Ascending aorta (tissue), 2 donors: ENCODE data around the gene PFKL. TPM values are rescaled to one million over a fixed set of nuclear protein-coding genes. Genes with fewer than 3 reads are reported as not detected.

ENCODE experiments used
- DNase-seq, 2 donors: peaks; one replicate each; pipeline ENCODE4 v3.0.0-alpha.2; 2019; ENCODE audit warnings: low spot score in 2 of 2
- H3K27ac ChIP-seq, 2 donors: fragments of 200-600 bp; sonication (generic); one replicate each; pipeline ENCODE4 v1.5.1; 2016 to 2017; ENCODE audit warnings: mild to moderate bottlenecking in 1 of 2
- H3K27me3 ChIP-seq: fragments of 200-600 bp; sonication (generic); one replicate; pipeline ENCODE4 v1.5.1; 2017
- H3K36me3 ChIP-seq, 2 donors: fragments of 200-600 bp; sonication (generic); one replicate each; pipeline ENCODE4 v1.5.1; 2016
- H3K4me1 ChIP-seq, 2 donors: fragments of 200-600 bp; sonication (generic); one replicate each; pipeline ENCODE4 v1.5.1; 2016 to 2017; ENCODE audit warnings: mild to moderate bottlenecking in 1 of 2
- H3K4me3 ChIP-seq, 2 donors: fragments of 200-600 bp; sonication (generic); one replicate each; pipeline ENCODE4 v1.5.1; 2016 to 2017; ENCODE audit warnings: mild to moderate bottlenecking in 1 of 2
- H3K9me3 ChIP-seq, 2 donors: fragments of 200-600 bp; sonication (generic); one replicate each; pipeline ENCODE4 v1.5.1; 2016
- intact Hi-C: fragments of 100-400 bp; cut with DNase I; formaldehyde crosslinking; loops from one replicate; pipeline ENCODE4 v1.15.1; 2023
- total RNA-seq: library from RNA; depleted of rRNA; stranded (reverse); fragments of >200 nt; gene quantifications from one replicate; pipeline ENCODE4 v1.1.0, GENCODE V29; 2016
- TF ChIP-seq, protein P1 (sequence below), 3 experiments: fragments of 200-600 bp in 2 of 3; fragments of 450-650 bp in 1 of 3; sonication (generic) in 2 of 3; IDR thresholded peaks; one replicate each; pipeline ENCODE4 v1.5.1; 2016 to 2019; ENCODE audit warnings: antibody characterized with exemption in 3 of 3, mild to moderate bottlenecking in 1 of 3, moderate library complexity in 1 of 3

The PFKL gene
- total RNA-seq, 1 donor from 2014 or later: 153 TPM

DNA sequence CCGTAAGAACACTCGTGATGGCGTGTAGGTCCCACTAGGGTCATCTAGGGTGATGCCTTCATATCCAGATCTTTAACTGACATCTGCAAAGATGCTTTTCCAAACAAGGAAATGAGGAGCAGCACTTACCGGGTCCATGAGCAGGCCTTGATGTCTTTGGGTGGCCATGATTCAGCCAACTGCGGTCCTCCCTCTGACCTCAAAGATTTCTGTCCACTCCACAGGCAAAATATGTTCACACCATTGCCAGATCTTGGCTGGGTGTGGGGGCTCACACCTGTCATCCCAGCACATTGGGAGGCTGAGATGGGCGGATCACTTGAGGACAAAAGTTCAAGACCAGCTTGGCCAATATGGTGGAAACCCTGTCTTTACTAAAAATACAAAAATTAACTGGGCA lies 71.7 kb downstream of the PFKL start:
- intact Hi-C loops: no loop called here

DNA sequence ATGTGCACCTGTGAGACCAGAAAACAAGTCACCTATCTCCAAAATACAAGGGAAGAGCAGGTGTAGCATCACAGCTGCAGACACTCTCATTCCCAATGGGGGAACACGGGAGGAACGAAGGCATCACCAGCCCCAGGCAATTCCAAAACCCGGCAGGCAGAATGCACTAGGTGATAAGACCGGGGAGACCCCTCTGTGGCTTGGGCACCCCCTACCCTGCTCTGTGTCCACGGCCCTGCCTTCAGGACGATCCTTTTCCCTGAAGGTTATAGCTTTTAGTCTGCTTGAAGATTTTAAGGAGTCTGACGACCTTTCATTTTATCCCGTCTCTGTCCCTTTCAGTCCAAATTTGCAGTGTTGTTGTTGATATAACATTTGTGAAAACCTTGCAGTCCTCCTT lies 72.8 kb downstream of the PFKL start:
- Histone ChIP-seq H3K4me3 (no peak overlapping the region), H3K27ac (no peak overlapping the region), H3K27me3 (no peaks in the 10 kb centered on the region), H3K36me3 (no peaks in the 10 kb centered on the region), H3K9me3 (no peaks in the 10 kb centered on the region), H3K4me1 (no peaks in the 10 kb centered on the region)
- intact Hi-C loops: no loop called here
- DNase-seq: peak in 1 of 2 donors; percentile 31
- TF ChIP-seq, protein P1, sequence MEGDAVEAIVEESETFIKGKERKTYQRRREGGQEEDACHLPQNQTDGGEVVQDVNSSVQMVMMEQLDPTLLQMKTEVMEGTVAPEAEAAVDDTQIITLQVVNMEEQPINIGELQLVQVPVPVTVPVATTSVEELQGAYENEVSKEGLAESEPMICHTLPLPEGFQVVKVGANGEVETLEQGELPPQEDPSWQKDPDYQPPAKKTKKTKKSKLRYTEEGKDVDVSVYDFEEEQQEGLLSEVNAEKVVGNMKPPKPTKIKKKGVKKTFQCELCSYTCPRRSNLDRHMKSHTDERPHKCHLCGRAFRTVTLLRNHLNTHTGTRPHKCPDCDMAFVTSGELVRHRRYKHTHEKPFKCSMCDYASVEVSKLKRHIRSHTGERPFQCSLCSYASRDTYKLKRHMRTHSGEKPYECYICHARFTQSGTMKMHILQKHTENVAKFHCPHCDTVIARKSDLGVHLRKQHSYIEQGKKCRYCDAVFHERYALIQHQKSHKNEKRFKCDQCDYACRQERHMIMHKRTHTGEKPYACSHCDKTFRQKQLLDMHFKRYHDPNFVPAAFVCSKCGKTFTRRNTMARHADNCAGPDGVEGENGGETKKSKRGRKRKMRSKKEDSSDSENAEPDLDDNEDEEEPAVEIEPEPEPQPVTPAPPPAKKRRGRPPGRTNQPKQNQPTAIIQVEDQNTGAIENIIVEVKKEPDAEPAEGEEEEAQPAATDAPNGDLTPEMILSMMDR (IDR thresholded peaks at IDR 0.05): no peak

More for the DNA sequence above, 71.7 kb downstream of the PFKL start:
- Histone ChIP-seq H3K27ac (no peak overlapping the region), H3K27me3 (no peaks in the 10 kb centered on the region), H3K4me3 (no peak overlapping the region), H3K9me3 (no peaks in the 10 kb centered on the region), H3K4me1 (no peaks in the 10 kb centered on the region), H3K36me3 (no peaks in the 10 kb centered on the region)
- TF ChIP-seq, protein P1 (IDR thresholded peaks at IDR 0.05): no peak
- peak in 1 of 2 donors; percentile 13 for DNase-seq

DNA sequence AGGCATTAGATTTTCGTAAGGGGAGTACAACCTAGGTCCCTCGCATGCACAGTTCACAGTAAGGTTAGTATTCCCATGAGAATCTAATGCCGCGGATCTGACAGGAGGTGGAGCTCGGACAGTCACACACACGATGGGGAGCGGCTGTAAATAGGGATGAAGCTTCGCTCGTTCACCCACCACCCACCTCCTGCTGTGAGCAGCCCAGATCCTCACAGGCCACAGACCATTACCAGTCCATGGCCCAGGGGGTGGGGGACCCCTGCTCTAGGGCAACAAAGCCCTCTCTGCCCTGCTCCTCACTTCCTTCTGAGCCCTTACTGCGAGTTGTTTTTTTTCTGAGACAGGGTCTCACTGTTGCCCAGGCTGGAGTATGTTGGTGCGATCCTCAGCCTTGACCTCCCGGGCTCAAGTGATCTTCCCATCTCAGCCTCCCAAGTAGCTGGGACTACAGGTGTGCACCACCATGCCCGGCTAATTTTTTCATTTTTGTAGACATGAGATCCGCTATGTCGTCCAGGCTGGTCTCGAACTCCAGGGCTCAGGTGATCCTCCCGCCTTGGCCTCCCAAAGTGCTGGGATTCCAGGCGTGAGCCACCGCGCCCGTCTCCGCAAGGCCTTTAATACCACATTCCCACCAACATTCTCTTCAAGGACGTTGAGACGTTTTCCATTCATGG lies 74.9 kb downstream of the PFKL start:
- H3K27me3 ChIP-seq: no peaks in the 10 kb centered on the region
- no peaks in the 10 kb centered on the region for H3K36me3 ChIP-seq
- TF ChIP-seq, protein P1 (IDR thresholded peaks at IDR 0.05): no peak
- intact Hi-C loops: no loop called here
- no peaks in the 10 kb centered on the region for H3K9me3 ChIP-seq
- H3K4me3 ChIP-seq: no peak overlapping the region
- DNase-seq: peak in 1 of 2 donors; percentile 39
- H3K27ac ChIP-seq: no peak overlapping the region
- H3K4me1 ChIP-seq: no peaks in the 10 kb centered on the region

DNA sequence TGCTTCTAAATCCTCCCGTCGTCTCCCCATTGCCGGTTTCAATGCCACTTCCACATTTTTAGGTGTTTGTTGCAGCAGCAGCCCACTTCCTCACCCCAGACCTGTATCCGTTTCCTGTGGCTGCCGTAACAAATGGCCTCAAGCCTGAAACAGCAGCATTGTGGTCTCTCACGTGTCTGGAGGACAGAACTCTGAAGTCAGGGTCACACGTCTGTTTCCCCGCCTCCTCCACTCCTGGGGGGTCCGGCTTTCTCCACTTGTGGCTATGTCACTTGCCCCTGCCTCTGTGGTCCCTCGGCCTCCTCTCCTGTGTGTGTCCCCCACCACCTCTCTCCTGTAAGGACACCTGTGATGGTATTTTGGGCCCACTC lies 75.4 kb downstream of the PFKL start:
- Histone ChIP-seq H3K36me3 (no peaks in the 10 kb centered on the region), H3K4me1 (no peaks in the 10 kb centered on the region), H3K4me3 (no peak overlapping the region), H3K27me3 (no peaks in the 10 kb centered on the region), H3K27ac (no peak overlapping the region), H3K9me3 (no peaks in the 10 kb centered on the region)
- intact Hi-C loops: no loop called here
- peak in 1 of 2 donors; percentile 75 for DNase-seq
- TF ChIP-seq, protein P1 (IDR thresholded peaks at IDR 0.05): no peak

DNA sequence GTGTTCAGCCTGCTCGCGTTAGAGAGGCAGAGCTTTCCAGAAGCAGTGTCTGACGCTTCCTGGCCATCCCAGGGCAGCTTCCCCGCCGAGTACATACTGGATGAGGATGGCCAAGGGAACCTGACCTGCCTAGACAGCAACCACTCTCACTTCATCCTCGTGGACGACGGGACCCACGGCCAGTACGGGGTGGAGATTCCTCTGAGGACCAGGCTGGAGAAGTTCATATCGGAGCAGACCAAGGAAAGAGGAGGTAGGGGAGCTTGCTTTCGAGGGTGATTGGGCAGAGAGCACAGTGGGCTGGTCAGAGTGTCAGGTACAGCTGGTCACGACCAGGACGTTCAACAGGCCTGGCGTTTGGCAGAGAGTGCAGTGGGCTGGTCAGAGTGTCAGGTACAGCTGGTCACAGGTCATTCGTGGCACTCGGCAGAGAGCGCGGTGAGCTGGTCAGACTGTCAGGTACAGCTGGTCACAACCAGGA lies 75.9 kb downstream of the PFKL start:
- intact Hi-C loops: no loop called here
- TF ChIP-seq, protein P1 (IDR thresholded peaks at IDR 0.05): no peak
- Histone ChIP-seq H3K27ac (no peak overlapping the region), H3K4me1 (no peaks in the 10 kb centered on the region), H3K36me3 (no peaks in the 10 kb centered on the region), H3K27me3 (no peaks in the 10 kb centered on the region), H3K4me3 (no peak overlapping the region), H3K9me3 (no peaks in the 10 kb centered on the region)
- DNase-seq: peak in 1 of 2 donors; percentile 50
